ENCODE results near the gene ABCB4. TPM values are rescaled to one million over a fixed set of nuclear protein-coding genes. Genes with fewer than 3 reads are reported as not detected.

The ABCB4 gene
- total and polyA plus RNA-seq, 2 of the 8 experiments (the other 6 are each of a cell fraction or from before 2014, with no cell fraction given): 0.54 to 0.60 TPM

DNA sequence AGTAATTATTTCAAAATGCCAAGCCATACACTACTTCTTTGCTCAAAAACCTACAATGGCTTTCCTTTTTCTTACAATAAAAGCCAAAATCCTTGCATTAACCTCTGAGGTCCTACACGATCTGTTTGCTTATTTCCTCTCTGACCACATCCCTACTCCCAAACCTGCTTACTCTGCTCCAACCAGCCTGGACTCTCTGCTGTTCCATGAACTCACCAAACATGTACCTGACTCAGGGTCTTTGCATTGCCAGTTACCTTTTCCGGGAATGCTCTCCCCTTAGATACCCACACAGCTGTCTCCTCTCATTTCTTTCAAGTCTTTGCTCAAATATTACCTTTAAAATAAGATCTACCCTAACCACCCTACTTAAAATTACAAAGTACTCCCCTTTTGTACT, 2.3 kb downstream of the ABCB4 start (continued):
- TF ChIP-seq, protein P1, sequence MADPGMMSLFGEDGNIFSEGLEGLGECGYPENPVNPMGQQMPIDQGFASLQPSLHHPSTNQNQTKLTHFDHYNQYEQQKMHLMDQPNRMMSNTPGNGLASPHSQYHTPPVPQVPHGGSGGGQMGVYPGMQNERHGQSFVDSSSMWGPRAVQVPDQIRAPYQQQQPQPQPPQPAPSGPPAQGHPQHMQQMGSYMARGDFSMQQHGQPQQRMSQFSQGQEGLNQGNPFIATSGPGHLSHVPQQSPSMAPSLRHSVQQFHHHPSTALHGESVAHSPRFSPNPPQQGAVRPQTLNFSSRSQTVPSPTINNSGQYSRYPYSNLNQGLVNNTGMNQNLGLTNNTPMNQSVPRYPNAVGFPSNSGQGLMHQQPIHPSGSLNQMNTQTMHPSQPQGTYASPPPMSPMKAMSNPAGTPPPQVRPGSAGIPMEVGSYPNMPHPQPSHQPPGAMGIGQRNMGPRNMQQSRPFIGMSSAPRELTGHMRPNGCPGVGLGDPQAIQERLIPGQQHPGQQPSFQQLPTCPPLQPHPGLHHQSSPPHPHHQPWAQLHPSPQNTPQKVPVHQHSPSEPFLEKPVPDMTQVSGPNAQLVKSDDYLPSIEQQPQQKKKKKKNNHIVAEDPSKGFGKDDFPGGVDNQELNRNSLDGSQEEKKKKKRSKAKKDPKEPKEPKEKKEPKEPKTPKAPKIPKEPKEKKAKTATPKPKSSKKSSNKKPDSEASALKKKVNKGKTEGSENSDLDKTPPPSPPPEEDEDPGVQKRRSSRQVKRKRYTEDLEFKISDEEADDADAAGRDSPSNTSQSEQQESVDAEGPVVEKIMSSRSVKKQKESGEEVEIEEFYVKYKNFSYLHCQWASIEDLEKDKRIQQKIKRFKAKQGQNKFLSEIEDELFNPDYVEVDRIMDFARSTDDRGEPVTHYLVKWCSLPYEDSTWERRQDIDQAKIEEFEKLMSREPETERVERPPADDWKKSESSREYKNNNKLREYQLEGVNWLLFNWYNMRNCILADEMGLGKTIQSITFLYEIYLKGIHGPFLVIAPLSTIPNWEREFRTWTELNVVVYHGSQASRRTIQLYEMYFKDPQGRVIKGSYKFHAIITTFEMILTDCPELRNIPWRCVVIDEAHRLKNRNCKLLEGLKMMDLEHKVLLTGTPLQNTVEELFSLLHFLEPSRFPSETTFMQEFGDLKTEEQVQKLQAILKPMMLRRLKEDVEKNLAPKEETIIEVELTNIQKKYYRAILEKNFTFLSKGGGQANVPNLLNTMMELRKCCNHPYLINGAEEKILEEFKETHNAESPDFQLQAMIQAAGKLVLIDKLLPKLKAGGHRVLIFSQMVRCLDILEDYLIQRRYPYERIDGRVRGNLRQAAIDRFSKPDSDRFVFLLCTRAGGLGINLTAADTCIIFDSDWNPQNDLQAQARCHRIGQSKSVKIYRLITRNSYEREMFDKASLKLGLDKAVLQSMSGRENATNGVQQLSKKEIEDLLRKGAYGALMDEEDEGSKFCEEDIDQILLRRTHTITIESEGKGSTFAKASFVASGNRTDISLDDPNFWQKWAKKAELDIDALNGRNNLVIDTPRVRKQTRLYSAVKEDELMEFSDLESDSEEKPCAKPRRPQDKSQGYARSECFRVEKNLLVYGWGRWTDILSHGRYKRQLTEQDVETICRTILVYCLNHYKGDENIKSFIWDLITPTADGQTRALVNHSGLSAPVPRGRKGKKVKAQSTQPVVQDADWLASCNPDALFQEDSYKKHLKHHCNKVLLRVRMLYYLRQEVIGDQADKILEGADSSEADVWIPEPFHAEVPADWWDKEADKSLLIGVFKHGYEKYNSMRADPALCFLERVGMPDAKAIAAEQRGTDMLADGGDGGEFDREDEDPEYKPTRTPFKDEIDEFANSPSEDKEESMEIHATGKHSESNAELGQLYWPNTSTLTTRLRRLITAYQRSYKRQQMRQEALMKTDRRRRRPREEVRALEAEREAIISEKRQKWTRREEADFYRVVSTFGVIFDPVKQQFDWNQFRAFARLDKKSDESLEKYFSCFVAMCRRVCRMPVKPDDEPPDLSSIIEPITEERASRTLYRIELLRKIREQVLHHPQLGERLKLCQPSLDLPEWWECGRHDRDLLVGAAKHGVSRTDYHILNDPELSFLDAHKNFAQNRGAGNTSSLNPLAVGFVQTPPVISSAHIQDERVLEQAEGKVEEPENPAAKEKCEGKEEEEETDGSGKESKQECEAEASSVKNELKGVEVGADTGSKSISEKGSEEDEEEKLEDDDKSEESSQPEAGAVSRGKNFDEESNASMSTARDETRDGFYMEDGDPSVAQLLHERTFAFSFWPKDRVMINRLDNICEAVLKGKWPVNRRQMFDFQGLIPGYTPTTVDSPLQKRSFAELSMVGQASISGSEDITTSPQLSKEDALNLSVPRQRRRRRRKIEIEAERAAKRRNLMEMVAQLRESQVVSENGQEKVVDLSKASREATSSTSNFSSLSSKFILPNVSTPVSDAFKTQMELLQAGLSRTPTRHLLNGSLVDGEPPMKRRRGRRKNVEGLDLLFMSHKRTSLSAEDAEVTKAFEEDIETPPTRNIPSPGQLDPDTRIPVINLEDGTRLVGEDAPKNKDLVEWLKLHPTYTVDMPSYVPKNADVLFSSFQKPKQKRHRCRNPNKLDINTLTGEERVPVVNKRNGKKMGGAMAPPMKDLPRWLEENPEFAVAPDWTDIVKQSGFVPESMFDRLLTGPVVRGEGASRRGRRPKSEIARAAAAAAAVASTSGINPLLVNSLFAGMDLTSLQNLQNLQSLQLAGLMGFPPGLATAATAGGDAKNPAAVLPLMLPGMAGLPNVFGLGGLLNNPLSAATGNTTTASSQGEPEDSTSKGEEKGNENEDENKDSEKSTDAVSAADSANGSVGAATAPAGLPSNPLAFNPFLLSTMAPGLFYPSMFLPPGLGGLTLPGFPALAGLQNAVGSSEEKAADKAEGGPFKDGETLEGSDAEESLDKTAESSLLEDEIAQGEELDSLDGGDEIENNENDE (IDR thresholded peaks at IDR 0.05; ENCODE audit: insufficient replicate concordance, low read length): no peak
- TF ChIP-seq ZNF274 (IDR thresholded peaks at IDR 0.05; ENCODE audit: borderline replicate concordance, extremely low read depth, low read length) (no peak), GABPA (IDR thresholded peaks at IDR 0.05; ENCODE audit: borderline replicate concordance, insufficient read depth, low read length) (no peak), SIN3A (conservative IDR thresholded peaks at IDR 0.05 in 1 of 2, IDR thresholded peaks at IDR 0.05 in 1 of 2; ENCODE audit: low read depth in 1 of 2, low read length in 2 of 2) (no peak), CTBP2 (IDR thresholded peaks at IDR 0.05; ENCODE audit: borderline replicate concordance, insufficient read depth, insufficient read length, low read length) (no peak), MAFK (IDR thresholded peaks at IDR 0.05; ENCODE audit: low read depth, low read length) (no peak), CBX8 (IDR thresholded peaks at IDR 0.05; ENCODE audit: borderline replicate concordance, low read depth, low read length) (no peak)
